MCF 10A (cell line): ENCODE measurements around the gene TNIP2. TPM values are rescaled to one million over a fixed set of nuclear protein-coding genes. Genes with fewer than 3 reads are reported as not detected.
"Not testable (repeated sequence)": the region's sequence is repeated elsewhere in the genome, so short reads cannot be mapped to it uniquely, and the experiment has no call there.

Experiments
- BruUV-seq: library from RNA; stranded (reverse); fragments of 400-500 nt; replicated peaks from 2 replicates; lab custom pipeline; 2021; lab: Mats Ljungman, UMichigan
- CTCF ChIA-PET: fragments of 300-600 bp; sonication (Branson Sonifier 250); formaldehyde crosslinking; extraction: SDS; loops from one replicate; lab custom pipeline; 2021; ENCODE audit warnings: antibody characterized with exemption, inconsistent platforms; lab: Yijun Ruan, JAX
- POLR2A ChIA-PET: fragments of 300-600, 350-650 bp; sonication (Branson Sonifier 250); formaldehyde crosslinking; extraction: SDS; loops from one replicate; lab custom pipeline; 2020; ENCODE audit warnings: antibody characterized with exemption, inconsistent platforms; lab: Yijun Ruan, JAX
- DNase-seq: peaks from one replicate; pipeline ENCODE4 v3.0.0-alpha.2; 2018; ENCODE audit not compliant: unreplicated experiment
- H3K27ac Mint-ChIP-seq: one replicate; pipeline ENCODE4 v1.8.0; 2022; ENCODE audit warnings: mild to moderate bottlenecking, low read depth, mixed read lengths; ENCODE audit not compliant: unreplicated experiment
- H3K27me3 Mint-ChIP-seq: one replicate; pipeline ENCODE4 v1.8.0; 2022; ENCODE audit warnings: mixed read lengths; ENCODE audit not compliant: insufficient read depth, unreplicated experiment
- H3K36me3 Mint-ChIP-seq: one replicate; pipeline ENCODE4 v1.8.0; 2022; ENCODE audit warnings: mild to moderate bottlenecking, moderate library complexity, mixed read lengths; ENCODE audit not compliant: insufficient read depth, unreplicated experiment
- H3K4me1 Mint-ChIP-seq: one replicate; pipeline ENCODE4 v1.8.0; 2022; ENCODE audit warnings: mixed read lengths; ENCODE audit not compliant: insufficient read depth, unreplicated experiment
- H3K4me3 Mint-ChIP-seq: one replicate; pipeline ENCODE4 v1.8.0; 2022; ENCODE audit warnings: mild to moderate bottlenecking, moderate library complexity, mixed read lengths; ENCODE audit not compliant: unreplicated experiment
- H3K9me3 Mint-ChIP-seq: one replicate; pipeline ENCODE4 v1.8.0; 2022; ENCODE audit warnings: mixed read lengths; ENCODE audit not compliant: unreplicated experiment
- intact Hi-C: fragments of 100-400 bp; cut with micrococcal nuclease; formaldehyde crosslinking; loops from 2 replicates; pipeline ENCODE4 v1.14.1; 2022
- total RNA-seq: library from RNA; stranded (reverse); gene quantifications from 2 replicates; pipeline ENCODE4 v1.2.3, GENCODE V29; 2022
- TF ChIP-seq, protein P1 (sequence below): fragments of 200-600 bp; IDR thresholded peaks from one replicate; pipeline ENCODE4 v1.8.0; 2022; ENCODE audit warnings: antibody characterized with exemption, mild to moderate bottlenecking; ENCODE audit not compliant: unreplicated experiment

TNIP2 gene
- total RNA-seq, 1 experiment from 2014 or later = 46.1 TPM

DNA sequence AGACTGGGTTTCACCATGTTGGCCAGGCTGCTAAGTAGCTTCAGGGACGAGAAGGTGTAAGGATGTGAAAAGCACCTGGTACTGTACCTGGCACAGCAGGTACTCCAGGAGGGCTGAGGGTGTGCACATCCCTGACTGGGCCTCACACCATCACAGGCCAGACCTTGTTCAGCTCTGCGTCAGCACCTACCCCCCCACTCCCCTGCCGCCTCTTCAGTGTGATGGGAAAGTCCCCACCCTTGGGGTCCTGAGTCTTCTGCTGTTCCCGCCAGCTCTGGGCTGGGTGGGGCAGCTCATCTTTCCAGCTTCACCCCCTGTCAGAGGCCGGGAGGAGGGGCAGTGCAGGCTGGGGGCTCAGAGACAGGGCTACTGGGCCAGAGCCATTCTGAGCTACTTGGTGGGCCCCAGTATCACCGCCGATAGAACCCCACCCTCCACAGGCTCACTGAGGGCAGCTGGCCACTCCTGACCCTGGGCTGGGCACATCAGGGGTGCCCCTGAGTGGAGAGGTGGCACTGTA, 30.1 kb upstream of the TNIP2 start:
- no peak for DNase-seq
- CTCF ChIA-PET = interaction anchor here (1.3 kb wide), 1 partner anchor 22 kb away, joined by 3 read pairs; no protein-coding TSS in a partner anchor
- Mint-ChIP-seq H3K27me3 (peaks cover 21% of the 10 kb centered on the region), H3K27ac (no peak overlapping the region), H3K4me1 (no peaks in the 10 kb centered on the region), H3K9me3 (no peaks in the 10 kb centered on the region), H3K4me3 (no peak overlapping the region), H3K36me3 (no peaks in the 10 kb centered on the region)
- POLR2A ChIA-PET = interaction anchor here (0.5 to 0.6 kb wide), 2 partner anchors 11 to 32 kb away, joined by 3 to 5 read pairs; no protein-coding TSS in a partner anchor
- TF ChIP-seq, protein P1, sequence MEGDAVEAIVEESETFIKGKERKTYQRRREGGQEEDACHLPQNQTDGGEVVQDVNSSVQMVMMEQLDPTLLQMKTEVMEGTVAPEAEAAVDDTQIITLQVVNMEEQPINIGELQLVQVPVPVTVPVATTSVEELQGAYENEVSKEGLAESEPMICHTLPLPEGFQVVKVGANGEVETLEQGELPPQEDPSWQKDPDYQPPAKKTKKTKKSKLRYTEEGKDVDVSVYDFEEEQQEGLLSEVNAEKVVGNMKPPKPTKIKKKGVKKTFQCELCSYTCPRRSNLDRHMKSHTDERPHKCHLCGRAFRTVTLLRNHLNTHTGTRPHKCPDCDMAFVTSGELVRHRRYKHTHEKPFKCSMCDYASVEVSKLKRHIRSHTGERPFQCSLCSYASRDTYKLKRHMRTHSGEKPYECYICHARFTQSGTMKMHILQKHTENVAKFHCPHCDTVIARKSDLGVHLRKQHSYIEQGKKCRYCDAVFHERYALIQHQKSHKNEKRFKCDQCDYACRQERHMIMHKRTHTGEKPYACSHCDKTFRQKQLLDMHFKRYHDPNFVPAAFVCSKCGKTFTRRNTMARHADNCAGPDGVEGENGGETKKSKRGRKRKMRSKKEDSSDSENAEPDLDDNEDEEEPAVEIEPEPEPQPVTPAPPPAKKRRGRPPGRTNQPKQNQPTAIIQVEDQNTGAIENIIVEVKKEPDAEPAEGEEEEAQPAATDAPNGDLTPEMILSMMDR = no peak
- intact Hi-C loops = no loop called here
- no TSS peak for BruUV-seq

DNA sequence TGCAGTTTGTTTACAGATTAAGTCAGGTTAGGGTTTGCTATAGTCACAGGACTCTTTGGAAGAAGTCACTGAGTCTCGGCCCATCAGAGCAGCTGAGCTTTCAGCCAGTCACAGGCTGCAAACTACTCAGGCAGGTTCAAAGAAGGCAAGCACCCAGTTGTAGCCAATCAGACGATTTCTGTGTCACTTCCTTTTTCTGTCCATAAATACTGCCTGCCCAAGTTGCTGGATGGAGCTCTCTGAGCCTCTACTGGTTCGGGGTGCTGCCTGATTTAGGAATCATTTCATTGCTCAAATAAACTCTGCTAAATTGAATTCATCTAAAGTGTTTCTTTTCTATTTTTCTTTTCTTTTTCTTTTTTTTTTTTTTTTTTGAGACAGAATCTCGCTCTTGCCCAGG, 29.5 kb upstream of the TNIP2 start:
- H3K27me3 Mint-ChIP-seq = peaks cover 21% of the 10 kb centered on the region

DNA sequence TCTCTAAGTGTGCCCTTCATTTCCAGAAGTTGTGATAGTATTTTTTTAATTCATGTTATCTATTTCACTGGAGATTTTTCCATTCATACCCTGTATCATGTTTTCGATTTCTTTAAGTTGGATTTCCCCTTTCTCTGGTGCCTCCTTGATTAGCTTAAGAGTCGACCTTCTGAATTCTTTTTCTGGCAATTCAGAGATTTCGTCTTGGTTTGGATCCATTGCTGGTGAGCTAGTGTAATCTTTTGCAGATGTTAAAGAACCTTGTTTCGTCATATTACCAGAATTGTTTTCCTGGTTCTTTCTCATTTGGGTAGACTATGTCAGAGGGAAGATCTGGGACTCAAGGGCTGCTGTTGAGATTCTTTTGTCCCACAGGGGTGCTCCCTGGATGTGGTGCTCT, 27.7 kb upstream of the TNIP2 start:
- intact Hi-C loops = no loop called here
- TF ChIP-seq, protein P1 = no peak
- DNase-seq = no peak
- POLR2A ChIA-PET = interaction anchor here (0.7 to 1.5 kb wide), 2 partner anchors 13 to 23 kb away, joined by 3 to 4 read pairs; no protein-coding TSS in a partner anchor
- no peaks in the 10 kb centered on the region for H3K36me3 Mint-ChIP-seq
- peaks cover 21% of the 10 kb centered on the region for H3K27me3 Mint-ChIP-seq
- no peak overlapping the region for H3K27ac Mint-ChIP-seq
- CTCF ChIA-PET = interaction anchor here (0.7 to 1.5 kb wide), 3 partner anchors 8 to 23 kb away, joined by 3 read pairs; no protein-coding TSS in a partner anchor
- no TSS peak for BruUV-seq
- H3K9me3 Mint-ChIP-seq = no peaks in the 10 kb centered on the region
- no peaks in the 10 kb centered on the region for H3K4me1 Mint-ChIP-seq
- H3K4me3 Mint-ChIP-seq = no peak overlapping the region

More for the DNA sequence above, 29.5 kb upstream of the TNIP2 start:
- ChIA-PET POLR2A (interaction anchor here (0.5 kb wide), 1 partner anchor 11 kb away, joined by 3 read pairs; no protein-coding TSS in a partner anchor), CTCF (interaction anchor here (0.6 to 1.3 kb wide), 3 partner anchors 20 to 247 kb away, joined by 3 read pairs; no protein-coding TSS in a partner anchor)
- H3K36me3 Mint-ChIP-seq = no peaks in the 10 kb centered on the region
- no peaks in the 10 kb centered on the region for H3K4me1 Mint-ChIP-seq
- no peak overlapping the region for H3K4me3 Mint-ChIP-seq
- TF ChIP-seq, protein P1 = no peak
- no peak overlapping the region for H3K27ac Mint-ChIP-seq
- BruUV-seq = no TSS peak
- intact Hi-C loops = no loop called here
- no peak for DNase-seq
- H3K9me3 Mint-ChIP-seq = no peaks in the 10 kb centered on the region

DNA sequence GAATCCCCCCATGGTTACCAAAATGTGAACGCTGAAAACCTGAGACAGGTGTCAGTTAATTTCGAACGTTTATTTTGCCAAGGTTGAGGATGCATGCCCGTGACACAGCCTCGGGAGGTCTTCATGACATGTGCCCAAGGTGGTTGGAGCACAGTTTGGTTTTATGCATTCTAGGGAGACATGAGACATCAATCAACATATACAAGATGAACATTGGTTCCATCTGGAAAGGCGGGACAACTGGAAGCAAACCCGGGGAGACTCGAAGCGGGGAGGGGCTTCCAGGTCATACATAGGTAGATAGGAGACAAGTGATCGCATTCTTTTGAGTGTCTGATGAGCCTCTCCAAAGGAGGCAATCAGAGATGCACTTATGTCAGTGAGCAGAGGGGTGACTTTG, 25.8 kb upstream of the TNIP2 start:
- no TSS peak for BruUV-seq

DNA sequence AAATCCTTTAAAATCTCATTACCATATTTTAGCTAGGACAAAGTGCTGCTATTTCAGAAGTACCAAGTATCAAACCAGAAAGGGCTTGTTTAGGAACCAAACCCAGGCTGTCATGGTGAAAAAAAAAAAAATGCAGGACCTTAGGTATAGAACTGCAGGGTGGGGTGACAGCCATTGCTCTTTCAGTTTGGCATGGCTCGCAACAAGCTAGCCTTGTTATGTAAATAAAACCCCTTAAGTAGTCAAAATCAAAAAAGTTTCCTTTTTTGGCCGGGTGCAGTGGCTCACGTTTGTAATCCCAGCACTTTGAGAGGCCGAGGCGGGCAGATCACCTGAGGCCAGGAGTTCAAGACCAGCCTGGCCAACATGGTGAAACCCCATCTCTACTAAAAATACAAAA, 24.5 kb upstream of the TNIP2 start:
- peaks cover 21% of the 10 kb centered on the region for H3K27me3 Mint-ChIP-seq
- DNase-seq, H3K36me3 Mint-ChIP-seq, BruUV-seq, H3K4me3 Mint-ChIP-seq, H3K27ac Mint-ChIP-seq, CTCF ChIA-PET, H3K9me3 Mint-ChIP-seq, H3K4me1 Mint-ChIP-seq, intact Hi-C loops: not testable (repeated sequence)
- POLR2A ChIA-PET = interaction anchor here (1.6 kb wide), 1 partner anchor 9 kb away, joined by 3 read pairs; no protein-coding TSS in a partner anchor

More for the DNA sequence above, 25.8 kb upstream of the TNIP2 start:
- no peaks in the 10 kb centered on the region for H3K4me1 Mint-ChIP-seq
- H3K27me3 Mint-ChIP-seq = peaks cover 21% of the 10 kb centered on the region
- H3K9me3 Mint-ChIP-seq = no peaks in the 10 kb centered on the region
- no peaks in the 10 kb centered on the region for H3K36me3 Mint-ChIP-seq
- ChIA-PET CTCF (interaction anchor here (1.2 kb wide), 1 partner anchor 325 kb away, joined by 3 read pairs; no protein-coding TSS in a partner anchor), POLR2A (interaction anchor here (1.1 to 1.6 kb wide), 2 partner anchors 11 to 17 kb away, joined by 3 read pairs; no protein-coding TSS in a partner anchor)
- DNase-seq = no peak
- intact Hi-C loops = no loop called here
- H3K27ac Mint-ChIP-seq = no peak overlapping the region
- H3K4me3 Mint-ChIP-seq = no peak overlapping the region
- TF ChIP-seq, protein P1 = no peak
